HepG2 (cell line): ENCODE data around the gene CLDN9. TPM values are rescaled to one million over a fixed set of nuclear protein-coding genes. Genes with fewer than 3 reads are reported as not detected.

Experiments used
- ATF4 ChIP-seq, 2 experiments: fragments of 450-650 bp in 1 of 2; sonication (generic) in 1 of 2; formaldehyde crosslinking; IDR thresholded peaks; 2 replicates each; pipeline versions ENCODE4 v1.5.0 to v1.8.0; 2020 to 2022; ENCODE audit warnings: mild to moderate bottlenecking in 1 of 2, missing genetic modification reagents in 1 of 2
- DPF2 ChIP-seq: sonication (generic); formaldehyde crosslinking; IDR thresholded peaks from 2 replicates; pipeline ENCODE4 v1.4.0; 2020; ENCODE audit warnings: mild to moderate bottlenecking, low read depth, missing genetic modification reagents, borderline replicate concordance
- E2F5 ChIP-seq: sonication (generic); formaldehyde crosslinking; conservative IDR thresholded peaks from 2 replicates; pipeline ENCODE4 v1.4.0; 2020; ENCODE audit warnings: missing genetic modification reagents
- FOXK1 ChIP-seq: sonication (generic); formaldehyde crosslinking; IDR thresholded peaks from 2 replicates; pipeline ENCODE4 v1.4.0; 2020; ENCODE audit warnings: low read depth, missing genetic modification reagents, borderline replicate concordance
- GTF3A ChIP-seq: sonication (generic); formaldehyde crosslinking; conservative IDR thresholded peaks from 2 replicates; pipeline ENCODE4 v1.4.0; 2020; ENCODE audit warnings: mild to moderate bottlenecking, missing genetic modification reagents
- KMT2B ChIP-seq: IDR thresholded peaks from 2 replicates; pipeline ENCODE4 v1.6.1; 2016; ENCODE audit warnings: missing genetic modification reagents, missing compliant biosample characterization
- LCORL ChIP-seq, 2 experiments: fragments of 450-650 bp in 1 of 2; sonication (generic) in 1 of 2; formaldehyde crosslinking in 1 of 2; IDR thresholded peaks; 2 replicates each; pipeline versions ENCODE4 v1.5.0 to v1.6.1; 2017 to 2020; ENCODE audit warnings: antibody characterized with exemption in 1 of 2, missing genetic modification reagents in 1 of 2
- MAFG ChIP-seq: sonication (generic); formaldehyde crosslinking; IDR thresholded peaks from 2 replicates; pipeline ENCODE4 v1.5.1; 2020; ENCODE audit warnings: mild to moderate bottlenecking, missing genetic modification reagents
- NCOA1 ChIP-seq: sonication (generic); formaldehyde crosslinking; IDR thresholded peaks from 2 replicates; pipeline ENCODE4 v1.9.0; 2021; ENCODE audit warnings: missing genetic modification reagents
- NFIC ChIP-seq: IDR thresholded peaks from 2 replicates; pipeline ENCODE4 v1.6.1; 2012; ENCODE audit warnings: mild to moderate bottlenecking, low read length, inconsistent platforms
- NFYB ChIP-seq: sonication (generic); formaldehyde crosslinking; IDR thresholded peaks from 2 replicates; pipeline ENCODE4 v1.4.0; 2020; ENCODE audit warnings: missing genetic modification reagents
- PATZ1 ChIP-seq: sonication (generic); formaldehyde crosslinking; IDR thresholded peaks from 2 replicates; pipeline ENCODE4 v1.4.0; 2020; ENCODE audit warnings: missing genetic modification reagents
- RBAK ChIP-seq: sonication (generic); formaldehyde crosslinking; IDR thresholded peaks from 2 replicates; pipeline ENCODE4 v1.5.1; 2020; ENCODE audit warnings: mild to moderate bottlenecking, missing genetic modification reagents
- RFX3 ChIP-seq: IDR thresholded peaks from 2 replicates; pipeline ENCODE4 v1.6.1; 2016; ENCODE audit warnings: missing biosample characterization, missing genetic modification reagents
- RFX5 ChIP-seq: IDR thresholded peaks from 2 replicates; pipeline ENCODE4 v1.6.1; 2011; ENCODE audit warnings: low read depth, low read length, improper control_type of control experiment
- SMARCE1 ChIP-seq: fragments of 450-650 bp; IDR thresholded peaks from 2 replicates; pipeline ENCODE4 v1.6.1; 2017; ENCODE audit warnings: borderline replicate concordance
- THYN1 ChIP-seq: sonication (generic); formaldehyde crosslinking; IDR thresholded peaks from 2 replicates; pipeline ENCODE4 v1.8.1; 2023; ENCODE audit warnings: low read depth, mild to moderate bottlenecking, moderate library complexity, missing genetic modification reagents, borderline replicate concordance
- ZC3H13 ChIP-seq: sonication (generic); formaldehyde crosslinking; IDR thresholded peaks from 2 replicates; pipeline ENCODE4 v1.8.1; 2023; ENCODE audit warnings: mild to moderate bottlenecking, missing genetic modification reagents, moderate library complexity
- ZNF101 ChIP-seq: sonication (generic); formaldehyde crosslinking; IDR thresholded peaks from 2 replicates; pipeline ENCODE4 v1.4.0; 2020; ENCODE audit warnings: mild to moderate bottlenecking, low read depth, missing genetic modification reagents, borderline replicate concordance
- ZNF224 ChIP-seq: sonication (generic); formaldehyde crosslinking; IDR thresholded peaks from 2 replicates; pipeline ENCODE4 v1.5.0; 2020; ENCODE audit warnings: mild to moderate bottlenecking, missing genetic modification reagents
- ZNF33A ChIP-seq: sonication (generic); formaldehyde crosslinking; IDR thresholded peaks from 2 replicates; pipeline ENCODE4 v1.5.1; 2020; ENCODE audit warnings: missing genetic modification reagents, mild to moderate bottlenecking, moderate library complexity, borderline replicate concordance
- ZNF460 ChIP-seq: sonication (generic); formaldehyde crosslinking; IDR thresholded peaks from 2 replicates; pipeline ENCODE4 v1.5.1; 2020; ENCODE audit warnings: missing genetic modification reagents, mild to moderate bottlenecking, borderline replicate concordance
- ZNF556 ChIP-seq: sonication (generic); formaldehyde crosslinking; IDR thresholded peaks from 2 replicates; pipeline ENCODE4 v1.4.0; 2020; ENCODE audit warnings: mild to moderate bottlenecking, missing genetic modification reagents, borderline replicate concordance
- ZNF558 ChIP-seq: sonication (generic); formaldehyde crosslinking; IDR thresholded peaks from 2 replicates; pipeline ENCODE4 v1.9.0; 2022; ENCODE audit warnings: mild to moderate bottlenecking, missing genetic modification reagents, borderline replicate concordance
- ZNF766 ChIP-seq: sonication (generic); formaldehyde crosslinking; IDR thresholded peaks from 2 replicates; pipeline ENCODE4 v1.5.0; 2020; ENCODE audit warnings: missing genetic modification reagents, borderline replicate concordance
- ZNF879 ChIP-seq: sonication (generic); formaldehyde crosslinking; IDR thresholded peaks from 2 replicates; pipeline ENCODE4 v1.8.1; 2023; ENCODE audit warnings: missing genetic modification reagents
- polyA plus RNA-seq, 8 experiments: library from polyadenylated mRNA; depleted of rRNA in 3 of 8; stranded (reverse) in 7 of 8; unstranded in 1 of 8; fragments of >200 nt; fragmentation: Illumina TruSeq in 4 of 8; extraction: Trizol in 4 of 8; gene quantifications; 2 replicates each; pipeline versions ENCODE4 v1.2.1 to v1.2.3, GENCODE V29; 2011 to 2016; ENCODE audit warnings: low read depth in 4 of 8, missing spikeins in 1 of 8, mixed read lengths in 1 of 8; ENCODE audit not compliant: insufficient read depth in 1 of 8
- total RNA-seq, 5 experiments: library from RNA; depleted of rRNA; stranded (reverse); fragments of >200 nt; fragmentation: Illumina TruSeq; extraction: Trizol; gene quantifications; 2 replicates each; pipeline ENCODE4 v1.2.3, GENCODE V29; 2016; ENCODE audit warnings: low read depth in 1 of 5

Gene CLDN9
- total and polyA plus RNA-seq, 2 of the 13 experiments (the other 11 are each of a cell fraction or from before 2014, with no cell fraction given): 0.15 to 0.26 TPM

- peak; percentile 69 for TF ChIP-seq PATZ1 (CRISPR knock-in tag)
- TF ChIP-seq RFX3: no peak
- no peak for TF ChIP-seq ZNF33A (CRISPR knock-in tag)
- no peak for TF ChIP-seq ATF4 (CRISPR knock-in tag; IDR thresholded peaks at IDR 0.05)
- TF ChIP-seq ZNF766 (CRISPR knock-in tag): no peak
- TF ChIP-seq ZC3H13 (CRISPR knock-in tag): no peak
- TF ChIP-seq RFX5: no peak
- no peak for TF ChIP-seq THYN1 (CRISPR knock-in tag)
- TF ChIP-seq ZNF460: no peak
- TF ChIP-seq E2F5 (CRISPR knock-in tag): no peak
- no peak for TF ChIP-seq ZNF556 (CRISPR knock-in tag)
- TF ChIP-seq NFYB (CRISPR knock-in tag): no peak
- no peak for TF ChIP-seq FOXK1 (CRISPR knock-in tag)
- no peak for TF ChIP-seq ZNF879
- TF ChIP-seq DPF2: 0 out of 2 replicates have a peak, but pooled peaks have one; percentile 18
- TF ChIP-seq KMT2B (CRISPR knock-in tag): no peak
- no peak for TF ChIP-seq LCORL (IDR thresholded peaks at IDR 0.05)
- TF ChIP-seq LCORL (CRISPR knock-in tag; IDR thresholded peaks at IDR 0.05): peak; percentile 52; the same call in 1 of the 2 replicates
- TF ChIP-seq ZNF101 (CRISPR knock-in tag): no peak
- no peak for TF ChIP-seq MAFG (CRISPR knock-in tag)
- TF ChIP-seq SMARCE1: no peak
- no peak for TF ChIP-seq RBAK (CRISPR knock-in tag)
- no peak for TF ChIP-seq NCOA1
- TF ChIP-seq GTF3A (CRISPR knock-in tag): no peak
- TF ChIP-seq ZNF224 (CRISPR knock-in tag): no peak
- TF ChIP-seq NFIC: no peak
- no peak for TF ChIP-seq ZNF558 (CRISPR knock-in tag)
These were observed 5.4 kb upstream of the CLDN9 start (continued) for GRCh38 chr16:3007059-3007956.
